OCI-LY1 (cell line): Measurements from ENCODE around the gene SSTR5.

Experiments
- H2AFZ ChIP-seq: fragments of 200-600 bp; sonication (generic), shearing (Covaris generic); 2 replicates; pipeline ENCODE4 v1.6.0; 2014; ENCODE audit warnings: antibody characterized with exemption, mild to moderate bottlenecking, low read length
- H3F3A ChIP-seq: fragments of 200-600 bp; sonication (generic), shearing (Covaris generic); 2 replicates; pipeline ENCODE4 v1.6.0; 2014; ENCODE audit warnings: mild to moderate bottlenecking, antibody characterized with exemption, low read length, moderate library complexity; ENCODE audit not compliant: insufficient read depth
- H3K27ac ChIP-seq: fragments of 200-600 bp; sonication (generic); 2 replicates; pipeline ENCODE4 v1.5.1; 2014; ENCODE audit warnings: low read length, mixed run types, mild to moderate bottlenecking, low read depth; ENCODE audit not compliant: poor library complexity, severe bottlenecking
- H3K27me3 ChIP-seq: fragments of 200-600 bp; sonication (generic); 2 replicates; pipeline ENCODE4 v1.6.0; 2014; ENCODE audit warnings: antibody characterized with exemption, mild to moderate bottlenecking, low read length, moderate library complexity; ENCODE audit not compliant: insufficient read depth
- H3K36me3 ChIP-seq: fragments of 200-600 bp; sonication (generic); 2 replicates; pipeline ENCODE4 v1.6.1; 2014; ENCODE audit warnings: mild to moderate bottlenecking, antibody characterized with exemption, low read length, moderate library complexity, mixed read lengths; ENCODE audit not compliant: insufficient read depth
- H3K4me1 ChIP-seq: fragments of 200-600 bp; sonication (generic); 2 replicates; pipeline ENCODE4 v1.5.1; 2014; ENCODE audit warnings: mild to moderate bottlenecking, low read length, moderate library complexity; ENCODE audit not compliant: insufficient read depth, severe bottlenecking
- H3K4me2 ChIP-seq: fragments of 200-600 bp; sonication (generic), shearing (Covaris generic); 2 replicates; pipeline ENCODE4 v1.6.1; 2014; ENCODE audit warnings: low read length
- H3K4me3 ChIP-seq: fragments of 200-600 bp; sonication (generic); 2 replicates; pipeline ENCODE4 v1.5.1; 2014; ENCODE audit warnings: low read length, low read depth, mild to moderate bottlenecking, mixed read lengths; ENCODE audit not compliant: poor library complexity, severe bottlenecking
- H3K79me2 ChIP-seq: fragments of 200-600 bp; shearing (Covaris generic); 2 replicates; pipeline ENCODE4 v1.6.1; 2016; ENCODE audit warnings: mixed run types, low read length, mixed read lengths; ENCODE audit not compliant: insufficient read depth
- H3K9ac ChIP-seq: fragments of 200-600 bp; sonication (generic), shearing (Covaris generic); 2 replicates; pipeline ENCODE4 v1.6.1; 2014; ENCODE audit warnings: mild to moderate bottlenecking, low read length, mixed read lengths
- H3K9me2 ChIP-seq: fragments of 200-600 bp; sonication (generic), shearing (Covaris generic); 2 replicates; pipeline ENCODE4 v1.6.1; 2014; ENCODE audit warnings: low read depth, mild to moderate bottlenecking, low read length, mixed read lengths
- H3K9me3 ChIP-seq: fragments of 200-600 bp; shearing (Covaris generic); 2 replicates; pipeline ENCODE4 v1.6.1; 2014; ENCODE audit warnings: low read length, mixed read lengths
- H4K20me1 ChIP-seq: fragments of 200-600 bp; sonication (generic), shearing (Covaris generic); 2 replicates; pipeline ENCODE4 v1.6.0; 2016; ENCODE audit warnings: mild to moderate bottlenecking, low read length; ENCODE audit not compliant: insufficient read depth
- CTCF ChIP-seq: fragments of 200-600 bp; sonication (generic), shearing (Covaris generic); IDR thresholded peaks from 2 replicates; pipeline ENCODE4 v1.5.1; 2017; ENCODE audit warnings: mild to moderate bottlenecking, antibody characterized with exemption, low read length, moderate library complexity, mixed read lengths
- EZH2 ChIP-seq: fragments of 200-600 bp; sonication (generic), shearing (Covaris generic); IDR thresholded peaks from 2 replicates; pipeline ENCODE4 v1.8.0; 2017; ENCODE audit warnings: borderline replicate concordance, mixed run types, mild to moderate bottlenecking, antibody characterized with exemption, low read length, moderate library complexity, mixed read lengths

Gene SSTR5

GRCh38 chr16:1038932-1039331, 33.6 kb upstream of the SSTR5 start:
- no peak overlapping the region for H3K4me3 ChIP-seq
- H3K4me1 ChIP-seq = no peaks in the 10 kb centered on the region
- H4K20me1 ChIP-seq = no peaks in the 10 kb centered on the region
- H3K9ac ChIP-seq = no peak overlapping the region
- H3F3A ChIP-seq = no peaks in the 10 kb centered on the region
- H3K4me2 ChIP-seq = no peak overlapping the region
- H3K36me3 ChIP-seq = no peaks in the 10 kb centered on the region
- no peaks in the 10 kb centered on the region for H3K27me3 ChIP-seq
- no peak overlapping the region for H2AFZ ChIP-seq
- no peaks in the 10 kb centered on the region for H3K9me3 ChIP-seq
- H3K9me2 ChIP-seq = no peaks in the 10 kb centered on the region
- no peak for TF ChIP-seq CTCF
- no peak for TF ChIP-seq EZH2
- H3K79me2 ChIP-seq = no peaks in the 10 kb centered on the region
- no peak overlapping the region for H3K27ac ChIP-seq

- Histone ChIP-seq H3F3A (no peaks in the 10 kb centered on the region), H3K27me3 (no peaks in the 10 kb centered on the region), H2AFZ (no peak overlapping the region), H3K9me3 (no peaks in the 10 kb centered on the region), H3K79me2 (no peaks in the 10 kb centered on the region), H3K4me3 (no peak overlapping the region), H3K4me1 (no peaks in the 10 kb centered on the region), H4K20me1 (no peaks in the 10 kb centered on the region), H3K9ac (no peak overlapping the region), H3K27ac (no peak overlapping the region), H3K36me3 (no peaks in the 10 kb centered on the region), H3K4me2 (no peak overlapping the region), H3K9me2 (no peaks in the 10 kb centered on the region)
- TF ChIP-seq CTCF = no peak
- TF ChIP-seq EZH2 = no peak
Observed at GRCh38 chr16:1039762-1040161, 32.8 kb upstream of the SSTR5 start.

GRCh38 chr16:1040346-1040745, 32.2 kb upstream of the SSTR5 start:
- no peak overlapping the region for H3K27ac ChIP-seq
- TF ChIP-seq CTCF (no peak), EZH2 (no peak)
- H3K4me3 ChIP-seq = no peak overlapping the region
- no peak overlapping the region for H2AFZ ChIP-seq
- H3K9me3 ChIP-seq = no peaks in the 10 kb centered on the region
- no peaks in the 10 kb centered on the region for H3K79me2 ChIP-seq
- H4K20me1 ChIP-seq = no peaks in the 10 kb centered on the region
- no peaks in the 10 kb centered on the region for H3K4me1 ChIP-seq
- no peak overlapping the region for H3K4me2 ChIP-seq
- no peaks in the 10 kb centered on the region for H3K36me3 ChIP-seq
- H3K27me3 ChIP-seq = no peaks in the 10 kb centered on the region
- no peak overlapping the region for H3K9ac ChIP-seq
- H3F3A ChIP-seq = no peaks in the 10 kb centered on the region
- no peaks in the 10 kb centered on the region for H3K9me2 ChIP-seq
